ENCODE data around the gene HOXB7. TPM values are rescaled to one million over a fixed set of nuclear protein-coding genes. Genes with fewer than 3 reads are reported as not detected.

HOXB7 gene
- total RNA-seq, 2 donors from 2014 or later, result 0.63 to 7.2 TPM

DNA sequence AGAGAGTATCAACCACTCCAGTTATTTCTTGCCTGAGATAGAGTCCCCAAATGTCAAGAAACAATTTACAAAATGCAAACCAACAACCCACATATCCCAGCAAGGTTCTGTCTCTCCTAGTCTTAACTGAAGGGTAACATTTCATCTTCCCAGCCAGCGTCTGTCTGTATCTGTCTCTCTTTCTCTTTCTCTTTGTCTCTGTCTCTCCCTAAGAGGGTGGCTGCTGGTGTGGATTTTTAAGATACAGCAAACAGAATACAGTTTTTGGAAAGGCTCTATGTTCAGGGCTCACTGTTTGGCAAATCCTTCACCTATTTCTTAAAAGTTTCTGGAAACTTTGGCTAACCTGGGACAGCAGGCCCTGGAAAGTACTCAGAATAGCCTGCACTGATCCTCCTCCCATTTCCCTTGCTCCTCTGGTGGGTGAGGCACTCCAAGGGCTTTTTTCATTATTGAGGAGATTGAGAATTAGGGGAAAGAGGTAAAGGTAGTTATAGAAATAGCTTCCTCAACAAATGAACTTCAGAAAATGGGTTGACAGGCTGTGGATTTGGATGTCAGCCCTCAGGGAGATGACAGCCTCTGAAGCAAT is 38.9 kb downstream of the HOXB7 start:
- Histone ChIP-seq H3K4me3 (peak overlapping the region; percentile 64), H3K36me3 (no peaks in the 10 kb centered on the region), H3K27ac (peak overlapping the region; percentile 84 to 97), H3K4me1 (ENCODE audit: control insufficient read depth in 1 of 2, low read depth in 2 of 2) (peaks cover 47 to 93% of the 10 kb centered on the region in 2 donors), H3K27me3 (replicated peaks; ENCODE audit: insufficient read depth) (no peaks in the 10 kb centered on the region), H3K9me3 (no peaks in the 10 kb centered on the region)
- DNase-seq (ENCODE audit: low spot score) (no peak), ATAC-seq (ENCODE audit: insufficient number of reproducible peaks, low FRiP score, low read depth) (no peak)
- TF ChIP-seq, protein P1, sequence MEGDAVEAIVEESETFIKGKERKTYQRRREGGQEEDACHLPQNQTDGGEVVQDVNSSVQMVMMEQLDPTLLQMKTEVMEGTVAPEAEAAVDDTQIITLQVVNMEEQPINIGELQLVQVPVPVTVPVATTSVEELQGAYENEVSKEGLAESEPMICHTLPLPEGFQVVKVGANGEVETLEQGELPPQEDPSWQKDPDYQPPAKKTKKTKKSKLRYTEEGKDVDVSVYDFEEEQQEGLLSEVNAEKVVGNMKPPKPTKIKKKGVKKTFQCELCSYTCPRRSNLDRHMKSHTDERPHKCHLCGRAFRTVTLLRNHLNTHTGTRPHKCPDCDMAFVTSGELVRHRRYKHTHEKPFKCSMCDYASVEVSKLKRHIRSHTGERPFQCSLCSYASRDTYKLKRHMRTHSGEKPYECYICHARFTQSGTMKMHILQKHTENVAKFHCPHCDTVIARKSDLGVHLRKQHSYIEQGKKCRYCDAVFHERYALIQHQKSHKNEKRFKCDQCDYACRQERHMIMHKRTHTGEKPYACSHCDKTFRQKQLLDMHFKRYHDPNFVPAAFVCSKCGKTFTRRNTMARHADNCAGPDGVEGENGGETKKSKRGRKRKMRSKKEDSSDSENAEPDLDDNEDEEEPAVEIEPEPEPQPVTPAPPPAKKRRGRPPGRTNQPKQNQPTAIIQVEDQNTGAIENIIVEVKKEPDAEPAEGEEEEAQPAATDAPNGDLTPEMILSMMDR (IDR thresholded peaks at IDR 0.05), result no peak

DNA sequence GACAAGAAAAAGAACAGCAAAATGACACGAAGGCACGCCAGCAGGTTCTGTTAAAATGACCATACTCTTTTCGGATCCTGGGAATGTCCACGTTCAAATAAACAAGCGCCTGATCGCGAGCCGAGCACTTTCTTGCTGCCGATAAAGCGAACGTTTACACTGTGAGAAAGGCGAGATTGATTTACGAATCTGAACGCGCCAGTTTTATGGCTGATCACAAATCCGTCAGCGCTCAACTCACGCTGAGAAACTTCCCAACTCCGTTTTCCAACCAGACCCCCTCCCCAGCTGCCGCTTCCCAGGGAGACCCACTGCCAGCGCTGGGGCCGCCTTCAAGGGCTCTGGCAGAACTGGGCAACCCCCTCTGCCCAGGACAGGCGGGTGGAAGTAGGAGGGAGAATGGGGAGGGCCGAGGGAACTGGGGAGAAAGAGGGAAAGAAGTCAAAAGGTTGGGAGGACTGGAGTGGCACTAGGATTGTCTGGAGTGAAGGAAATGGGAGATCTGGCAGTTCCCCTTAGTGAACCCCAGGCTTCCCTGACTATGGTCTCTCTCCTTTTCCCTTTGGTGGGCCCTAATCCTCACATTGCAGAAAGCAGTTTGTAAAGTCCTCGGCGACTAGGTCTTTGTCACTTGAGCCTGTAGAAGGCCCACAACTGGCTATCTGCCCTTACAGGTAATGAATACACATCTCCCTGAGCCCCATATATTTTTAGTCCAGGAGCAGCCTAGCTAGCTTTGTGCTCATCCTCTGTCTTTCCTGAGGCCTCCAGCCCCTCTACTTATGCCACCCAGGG is 39.6 kb downstream of the HOXB7 start:
- Histone ChIP-seq H3K4me3 (peak overlapping the region; percentile 64), H3K27me3 (replicated peaks; ENCODE audit: insufficient read depth) (no peaks in the 10 kb centered on the region), H3K9me3 (no peaks in the 10 kb centered on the region), H3K36me3 (no peaks in the 10 kb centered on the region), H3K4me1 (ENCODE audit: control insufficient read depth in 1 of 2, low read depth in 2 of 2) (peaks cover 44 to 96% of the 10 kb centered on the region in 2 donors), H3K27ac (peak overlapping the region; percentile 84 to 97)
- ATAC-seq (ENCODE audit: insufficient number of reproducible peaks, low FRiP score, low read depth), result no peak
- DNase-seq (ENCODE audit: low spot score), result no peak
- TF ChIP-seq, protein P1 (IDR thresholded peaks at IDR 0.05), result no peak

DNA sequence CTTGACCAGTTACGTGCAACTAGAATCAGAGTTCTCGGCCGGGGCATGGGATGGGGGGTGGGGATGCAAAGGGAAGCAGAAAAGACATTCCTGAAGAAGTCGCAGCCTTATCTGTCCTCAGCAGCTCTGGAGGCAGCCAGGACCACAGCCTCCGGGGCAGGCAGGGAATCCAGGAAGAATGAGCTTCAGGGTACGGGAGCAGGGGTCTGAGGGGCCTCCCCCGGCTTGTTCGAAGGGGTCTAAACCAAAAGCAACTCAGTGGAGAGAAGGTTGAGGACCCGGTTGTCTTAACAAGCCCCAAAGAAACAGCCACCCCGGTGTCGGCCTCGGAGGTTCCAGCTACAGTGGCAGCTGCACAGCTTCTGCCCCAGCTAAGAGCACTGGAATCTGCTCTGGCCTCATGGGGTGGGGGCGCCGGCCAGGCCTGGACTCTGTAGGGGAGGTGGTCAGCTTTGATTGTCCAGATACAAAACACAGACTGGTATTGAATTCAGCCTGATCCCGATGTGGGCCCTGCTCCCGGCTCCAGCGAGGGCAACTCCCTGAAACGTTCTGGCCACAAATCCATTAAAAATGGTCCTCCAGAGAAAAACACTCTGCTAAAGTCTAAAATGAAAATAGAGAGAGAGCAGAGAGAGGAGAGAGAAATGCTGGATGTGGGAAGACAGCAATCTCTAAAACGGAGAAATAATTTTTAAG is 40.3 kb downstream of the HOXB7 start:
- H3K4me1 ChIP-seq (ENCODE audit: control insufficient read depth in 1 of 2, low read depth in 2 of 2), result peaks cover 40 to 97% of the 10 kb centered on the region in 2 donors
- peak overlapping the region; percentile 64 for H3K4me3 ChIP-seq
- TF ChIP-seq, protein P1 (IDR thresholded peaks at IDR 0.05), result no peak
- H3K9me3 ChIP-seq, result no peaks in the 10 kb centered on the region
- H3K27me3 ChIP-seq (replicated peaks; ENCODE audit: insufficient read depth), result no peaks in the 10 kb centered on the region
- DNase-seq (ENCODE audit: low spot score) (no peak), ATAC-seq (ENCODE audit: insufficient number of reproducible peaks, low FRiP score, low read depth) (no peak)
- no peaks in the 10 kb centered on the region for H3K36me3 ChIP-seq
- H3K27ac ChIP-seq, result peak overlapping the region; percentile 84 to 97

DNA sequence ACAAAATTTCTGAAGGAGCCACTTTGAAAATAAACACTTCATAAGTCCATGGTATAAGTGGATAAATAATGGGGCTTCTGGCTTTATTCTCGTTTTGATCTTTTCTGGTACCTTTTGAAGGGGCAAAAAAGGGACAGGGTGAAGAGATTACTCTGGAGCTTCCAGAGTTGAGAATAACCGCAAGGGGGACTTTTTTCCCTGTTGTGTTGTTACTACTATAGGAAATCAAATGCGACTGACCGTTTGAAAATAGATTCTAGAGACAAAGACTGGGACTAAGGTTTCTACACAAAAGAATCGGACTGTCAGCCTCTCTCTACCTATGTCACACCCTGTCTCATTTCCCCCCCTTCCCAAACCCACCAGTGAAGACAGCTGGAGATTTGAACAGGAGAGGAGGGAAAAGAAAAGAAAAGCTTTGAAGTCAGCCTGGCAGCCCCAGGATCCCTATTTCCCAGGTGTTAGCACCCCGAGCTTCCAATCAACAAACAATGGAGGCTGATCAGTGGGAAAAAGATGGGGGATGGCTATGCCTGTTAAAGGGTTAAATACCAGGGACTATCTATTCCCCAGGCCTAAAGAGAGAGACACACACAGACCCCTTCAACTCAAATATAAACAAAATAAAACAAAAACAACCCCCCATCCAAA is 41.0 kb downstream of the HOXB7 start:
- Histone ChIP-seq H3K4me3 (peak overlapping the region; percentile 64), H3K27ac (peak overlapping the region; percentile 84 to 97), H3K36me3 (no peaks in the 10 kb centered on the region), H3K9me3 (no peaks in the 10 kb centered on the region), H3K27me3 (replicated peaks; ENCODE audit: insufficient read depth) (no peaks in the 10 kb centered on the region), H3K4me1 (ENCODE audit: control insufficient read depth in 1 of 2, low read depth in 2 of 2) (peaks cover 37 to 98% of the 10 kb centered on the region in 2 donors)
- TF ChIP-seq, protein P1 (IDR thresholded peaks at IDR 0.05), result no peak
- no peak for ATAC-seq (ENCODE audit: insufficient number of reproducible peaks, low FRiP score, low read depth)
- DNase-seq (ENCODE audit: low spot score), result no peak

DNA sequence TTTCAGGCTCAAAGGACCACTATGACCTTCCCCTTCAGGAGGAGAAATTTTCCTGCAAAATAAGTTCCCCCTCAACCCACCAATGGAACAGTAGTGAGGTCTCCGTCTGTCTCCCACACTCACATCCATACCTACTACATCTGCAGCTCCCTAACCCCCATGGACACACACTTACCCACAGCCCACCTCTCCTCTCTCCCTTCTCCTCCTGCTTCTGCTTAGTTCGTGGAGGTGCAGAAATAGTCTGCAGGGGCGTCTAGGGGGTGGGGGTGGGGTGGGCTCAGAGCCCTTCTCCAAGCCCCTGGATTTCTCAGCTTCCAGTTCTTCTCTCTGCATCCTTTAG is 41.6 kb downstream of the HOXB7 start:
- H3K4me1 ChIP-seq (ENCODE audit: control insufficient read depth in 1 of 2, low read depth in 2 of 2), result peaks cover 37 to 95% of the 10 kb centered on the region in 2 donors
- DNase-seq (ENCODE audit: low spot score), result no peak
- no peaks in the 10 kb centered on the region for H3K27me3 ChIP-seq (replicated peaks; ENCODE audit: insufficient read depth)
- peak overlapping the region; percentile 64 for H3K4me3 ChIP-seq
- ATAC-seq (ENCODE audit: insufficient number of reproducible peaks, low FRiP score, low read depth), result no peak
- no peaks in the 10 kb centered on the region for H3K36me3 ChIP-seq
- TF ChIP-seq, protein P1 (IDR thresholded peaks at IDR 0.05), result no peak
- H3K27ac ChIP-seq, result peak overlapping the region; percentile 84 to 97
- no peaks in the 10 kb centered on the region for H3K9me3 ChIP-seq

All from thoracic aorta (tissue), 2 donors.